ENCODE measurements around the gene TBC1D22A.

Gene TBC1D22A

DNA sequence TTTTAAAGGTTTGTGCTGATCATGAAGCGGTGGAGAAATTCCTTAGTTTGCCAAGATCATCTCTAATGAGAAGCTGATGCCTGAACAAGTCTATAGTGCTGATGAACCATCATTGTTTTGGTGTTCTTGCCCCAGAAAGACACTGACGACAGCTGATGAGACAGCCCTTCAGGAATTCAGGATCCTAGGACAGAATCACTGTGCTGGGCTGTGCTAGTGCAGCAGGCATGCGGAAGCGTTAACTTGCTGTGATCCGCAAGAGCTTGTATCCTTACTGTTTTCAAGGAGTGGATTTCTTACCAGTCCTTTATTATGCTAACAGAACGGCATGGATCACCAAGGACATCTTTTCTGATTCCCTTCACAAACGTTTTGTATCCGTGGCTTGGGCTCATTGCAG, 104.1 kb downstream of the TBC1D22A start:
- Histone ChIP-seq H3K79me2 (ENCODE audit: insufficient read depth, low read depth) (no peaks in the 10 kb centered on the region), H4K20me1 (ENCODE audit: insufficient read depth) (no peaks in the 10 kb centered on the region), H3K27ac (no peak overlapping the region), H3K4me2 (no peak overlapping the region), H3K4me3 (IDR thresholded peaks at IDR 0.05; ENCODE audit: insufficient read depth, low read depth, low read length) (no peak overlapping the region), H3K4me1 (ENCODE audit: low read depth, poor library complexity, severe bottlenecking) (no peaks in the 10 kb centered on the region), H3K9ac (no peak overlapping the region), H3K27me3 (ENCODE audit: insufficient read depth, low read depth) (no peaks in the 10 kb centered on the region), H3K36me3 (ENCODE audit: insufficient read depth) (no peaks in the 10 kb centered on the region), H2AFZ (ENCODE audit: low read depth) (no peak overlapping the region)
- TF ChIP-seq, protein P1, sequence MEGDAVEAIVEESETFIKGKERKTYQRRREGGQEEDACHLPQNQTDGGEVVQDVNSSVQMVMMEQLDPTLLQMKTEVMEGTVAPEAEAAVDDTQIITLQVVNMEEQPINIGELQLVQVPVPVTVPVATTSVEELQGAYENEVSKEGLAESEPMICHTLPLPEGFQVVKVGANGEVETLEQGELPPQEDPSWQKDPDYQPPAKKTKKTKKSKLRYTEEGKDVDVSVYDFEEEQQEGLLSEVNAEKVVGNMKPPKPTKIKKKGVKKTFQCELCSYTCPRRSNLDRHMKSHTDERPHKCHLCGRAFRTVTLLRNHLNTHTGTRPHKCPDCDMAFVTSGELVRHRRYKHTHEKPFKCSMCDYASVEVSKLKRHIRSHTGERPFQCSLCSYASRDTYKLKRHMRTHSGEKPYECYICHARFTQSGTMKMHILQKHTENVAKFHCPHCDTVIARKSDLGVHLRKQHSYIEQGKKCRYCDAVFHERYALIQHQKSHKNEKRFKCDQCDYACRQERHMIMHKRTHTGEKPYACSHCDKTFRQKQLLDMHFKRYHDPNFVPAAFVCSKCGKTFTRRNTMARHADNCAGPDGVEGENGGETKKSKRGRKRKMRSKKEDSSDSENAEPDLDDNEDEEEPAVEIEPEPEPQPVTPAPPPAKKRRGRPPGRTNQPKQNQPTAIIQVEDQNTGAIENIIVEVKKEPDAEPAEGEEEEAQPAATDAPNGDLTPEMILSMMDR (conservative IDR thresholded peaks at IDR 0.05; ENCODE audit: low read depth, low read length) = no peak

DNA sequence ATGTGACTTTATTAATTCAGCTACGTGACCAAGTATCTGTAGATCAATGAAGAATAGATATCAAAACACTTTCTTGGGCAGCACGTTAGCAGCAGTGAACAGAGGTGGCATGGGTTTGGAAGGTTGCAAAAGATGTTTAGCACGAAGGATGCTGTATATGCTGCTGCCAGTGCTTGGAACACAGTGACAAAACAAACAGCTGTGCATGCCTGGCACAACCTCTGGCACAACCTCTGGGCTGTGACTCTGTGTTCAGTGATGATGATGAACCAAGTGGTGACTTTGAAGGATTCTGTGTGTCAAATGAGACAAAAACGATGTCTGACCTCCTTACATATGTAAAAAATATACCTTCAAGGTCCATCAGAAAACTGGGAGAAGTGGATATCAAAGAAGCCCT, 104.7 kb downstream of the TBC1D22A start:
- Histone ChIP-seq H3K36me3 (ENCODE audit: insufficient read depth) (no peaks in the 10 kb centered on the region), H3K9ac (no peak overlapping the region), H2AFZ (ENCODE audit: low read depth) (no peak overlapping the region), H3K27me3 (ENCODE audit: insufficient read depth, low read depth) (no peaks in the 10 kb centered on the region), H3K4me1 (ENCODE audit: low read depth, poor library complexity, severe bottlenecking) (no peaks in the 10 kb centered on the region), H3K27ac (no peak overlapping the region), H3K4me2 (no peak overlapping the region), H3K79me2 (ENCODE audit: insufficient read depth, low read depth) (no peaks in the 10 kb centered on the region), H3K4me3 (IDR thresholded peaks at IDR 0.05; ENCODE audit: insufficient read depth, low read depth, low read length) (no peak overlapping the region), H4K20me1 (ENCODE audit: insufficient read depth) (no peaks in the 10 kb centered on the region)
- TF ChIP-seq, protein P1 (conservative IDR thresholded peaks at IDR 0.05; ENCODE audit: low read depth, low read length) = no peak

DNA sequence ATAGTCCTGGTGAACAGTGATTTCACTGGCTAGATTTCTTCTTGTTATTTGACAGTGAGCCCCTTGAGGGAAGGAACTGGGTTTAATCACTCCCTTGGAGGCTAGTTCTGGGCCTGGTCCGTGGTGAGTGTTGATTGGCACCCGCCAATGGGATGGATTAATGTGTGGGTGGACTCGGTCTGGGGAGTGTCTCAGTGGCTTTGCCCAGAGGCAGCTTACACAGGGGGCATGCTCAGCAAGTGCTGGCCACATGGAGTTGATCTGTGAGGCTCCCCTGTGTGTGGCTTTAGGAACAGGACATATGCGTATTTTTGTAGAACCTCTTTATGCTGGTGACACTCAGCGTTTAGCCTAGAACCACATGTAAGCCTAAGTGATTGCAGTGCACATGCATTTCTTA, 106.9 kb downstream of the TBC1D22A start:
- TF ChIP-seq, protein P1 (conservative IDR thresholded peaks at IDR 0.05; ENCODE audit: low read depth, low read length) = no peak
- Histone ChIP-seq H4K20me1 (ENCODE audit: insufficient read depth) (no peaks in the 10 kb centered on the region), H3K4me3 (IDR thresholded peaks at IDR 0.05; ENCODE audit: insufficient read depth, low read depth, low read length) (no peak overlapping the region), H3K27ac (no peak overlapping the region), H3K4me1 (ENCODE audit: low read depth, poor library complexity, severe bottlenecking) (no peaks in the 10 kb centered on the region), H3K79me2 (ENCODE audit: insufficient read depth, low read depth) (no peaks in the 10 kb centered on the region), H3K4me2 (no peak overlapping the region), H3K36me3 (ENCODE audit: insufficient read depth) (no peaks in the 10 kb centered on the region), H3K9ac (no peak overlapping the region), H2AFZ (ENCODE audit: low read depth) (no peak overlapping the region), H3K27me3 (ENCODE audit: insufficient read depth, low read depth) (no peaks in the 10 kb centered on the region)

DNA sequence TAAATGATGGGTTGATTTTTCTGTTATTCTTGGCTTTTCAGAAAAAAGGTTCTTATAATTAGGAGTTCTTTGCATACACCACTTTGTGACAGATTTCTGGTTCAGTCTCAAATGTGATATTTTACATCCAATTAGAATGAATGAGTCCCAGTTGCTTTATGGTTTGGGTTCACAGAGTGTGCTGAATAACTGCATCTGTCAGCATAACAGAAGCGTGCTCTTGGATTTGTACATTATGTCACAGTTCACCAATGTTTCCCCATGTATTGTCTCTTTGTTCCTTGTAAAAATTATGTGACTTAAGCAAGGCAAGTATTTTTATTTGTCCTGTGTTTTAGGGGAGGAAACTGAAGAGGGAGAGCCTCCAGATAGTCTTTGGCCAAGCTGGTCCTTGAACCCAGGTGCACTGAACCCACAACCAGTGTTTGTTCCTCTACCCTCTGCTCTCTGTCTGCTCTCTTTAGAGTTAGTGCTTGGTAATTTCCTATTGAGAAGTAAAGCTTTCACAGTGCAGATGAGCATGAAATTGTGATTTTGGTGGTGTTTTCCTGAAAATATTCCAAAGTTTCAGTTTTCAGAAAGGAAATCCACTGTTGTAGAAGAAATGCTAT, 107.5 kb downstream of the TBC1D22A start:
- no peaks in the 10 kb centered on the region for H3K79me2 ChIP-seq (ENCODE audit: insufficient read depth, low read depth)

More for the DNA sequence above, 107.5 kb downstream of the TBC1D22A start:
- no peak overlapping the region for H3K27ac ChIP-seq
- H3K4me3 ChIP-seq (IDR thresholded peaks at IDR 0.05; ENCODE audit: insufficient read depth, low read depth, low read length) = no peak overlapping the region
- no peak overlapping the region for H3K4me2 ChIP-seq
- no peaks in the 10 kb centered on the region for H3K4me1 ChIP-seq (ENCODE audit: low read depth, poor library complexity, severe bottlenecking)
- no peaks in the 10 kb centered on the region for H3K27me3 ChIP-seq (ENCODE audit: insufficient read depth, low read depth)
- H3K36me3 ChIP-seq (ENCODE audit: insufficient read depth) = no peaks in the 10 kb centered on the region
- TF ChIP-seq, protein P1 (conservative IDR thresholded peaks at IDR 0.05; ENCODE audit: low read depth, low read length) = no peak
- no peaks in the 10 kb centered on the region for H4K20me1 ChIP-seq (ENCODE audit: insufficient read depth)
- no peak overlapping the region for H3K9ac ChIP-seq
- no peak overlapping the region for H2AFZ ChIP-seq (ENCODE audit: low read depth)
